Measurements from ENCODE around the gene OR10Z1. TPM values are rescaled to one million over a fixed set of nuclear protein-coding genes. Genes with fewer than 3 reads are reported as not detected.

Gene OR10Z1
- total RNA-seq, 2 donors from 2014 or later: not detected

DNA sequence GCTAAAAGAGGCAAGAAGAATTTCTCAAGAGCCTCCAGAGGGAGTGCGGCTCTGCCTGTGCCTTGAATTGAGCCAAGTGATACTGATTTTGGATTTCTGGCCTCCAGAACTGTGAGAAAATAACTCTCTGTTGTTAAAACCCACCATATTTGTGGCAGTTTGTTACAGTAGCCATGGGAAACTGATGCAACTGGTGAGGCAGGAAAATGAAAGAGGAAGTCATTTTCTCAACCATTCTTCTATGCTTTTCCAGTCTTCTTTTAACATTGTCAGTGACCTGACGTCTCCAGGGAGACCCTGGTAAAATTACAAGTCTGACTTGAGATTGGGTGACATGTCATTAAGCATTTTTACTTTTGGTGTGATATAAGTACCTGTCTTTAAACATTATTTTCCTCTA, 40.5 kb upstream of the OR10Z1 start:
- WGBS, 2 experiments (ENCODE audit: insufficient coverage in 1 of 2, insufficient read length in 1 of 2): 88 to 100% methylated on average over 1 to 2 of the region's 2 CpGs
- TF ChIP-seq, protein P1, sequence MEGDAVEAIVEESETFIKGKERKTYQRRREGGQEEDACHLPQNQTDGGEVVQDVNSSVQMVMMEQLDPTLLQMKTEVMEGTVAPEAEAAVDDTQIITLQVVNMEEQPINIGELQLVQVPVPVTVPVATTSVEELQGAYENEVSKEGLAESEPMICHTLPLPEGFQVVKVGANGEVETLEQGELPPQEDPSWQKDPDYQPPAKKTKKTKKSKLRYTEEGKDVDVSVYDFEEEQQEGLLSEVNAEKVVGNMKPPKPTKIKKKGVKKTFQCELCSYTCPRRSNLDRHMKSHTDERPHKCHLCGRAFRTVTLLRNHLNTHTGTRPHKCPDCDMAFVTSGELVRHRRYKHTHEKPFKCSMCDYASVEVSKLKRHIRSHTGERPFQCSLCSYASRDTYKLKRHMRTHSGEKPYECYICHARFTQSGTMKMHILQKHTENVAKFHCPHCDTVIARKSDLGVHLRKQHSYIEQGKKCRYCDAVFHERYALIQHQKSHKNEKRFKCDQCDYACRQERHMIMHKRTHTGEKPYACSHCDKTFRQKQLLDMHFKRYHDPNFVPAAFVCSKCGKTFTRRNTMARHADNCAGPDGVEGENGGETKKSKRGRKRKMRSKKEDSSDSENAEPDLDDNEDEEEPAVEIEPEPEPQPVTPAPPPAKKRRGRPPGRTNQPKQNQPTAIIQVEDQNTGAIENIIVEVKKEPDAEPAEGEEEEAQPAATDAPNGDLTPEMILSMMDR (conservative IDR thresholded peaks at IDR 0.05): no peak
- Histone ChIP-seq H3K4me1 (ENCODE audit: control insufficient read depth, insufficient read depth, low read length) (no peaks in the 10 kb centered on the region), H3K9ac (ENCODE audit: extremely low read depth, low read length, poor library complexity, severe bottlenecking) (no peak overlapping the region), H3K4me3 (ENCODE audit: low read length) (no peak overlapping the region), H3K36me3 (ENCODE audit: control insufficient read depth, insufficient read depth, low read length) (no peaks in the 10 kb centered on the region), H3K27me3 (ENCODE audit: control insufficient read depth, insufficient read depth, low read length, poor library complexity, severe bottlenecking) (no peaks in the 10 kb centered on the region), H3K27ac (ENCODE audit: low read depth, low read length) (no peak overlapping the region), H3K9me3 (ENCODE audit: control insufficient read depth, low read length) (no peaks in the 10 kb centered on the region)
- Mint-ChIP-seq H3K27me3 (ENCODE audit: insufficient read depth) (peaks cover 2% of the 10 kb centered on the region), H3K4me1 (no peaks in the 10 kb centered on the region), H3K4me3 (no peak overlapping the region), H3K9me3 (no peaks in the 10 kb centered on the region), H3K36me3 (ENCODE audit: low read depth) (no peaks in the 10 kb centered on the region), H3K27ac (no peak overlapping the region)
- no peak for DNase-seq

DNA sequence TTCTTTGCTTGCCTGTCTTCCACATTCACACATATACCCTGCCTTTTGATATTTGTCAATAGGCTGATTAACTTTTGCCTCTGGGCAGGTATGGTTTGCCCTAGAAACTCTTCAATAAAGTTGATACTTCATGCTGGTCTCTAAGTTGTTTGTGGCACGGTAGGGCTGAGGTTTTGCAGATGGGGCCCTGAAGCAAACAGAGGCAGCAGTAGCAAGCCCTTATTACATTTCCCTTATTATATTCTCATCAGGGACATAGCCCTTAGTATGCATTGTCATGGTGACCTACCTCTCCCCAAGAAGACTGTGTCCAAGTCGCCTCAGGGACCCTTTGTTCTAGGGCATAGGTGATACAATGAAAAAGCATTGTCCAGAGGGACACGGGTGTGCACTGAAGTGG, 34.6 kb upstream of the OR10Z1 start, which contains the start of gene OR6P1:
TSS of gene OR6P1 (minus strand) at position 101 of the 400 bp plus-strand sequence. CDS start 6,976 bp downstream, outside the sequence.
- H3K27ac Mint-ChIP-seq: no peak within 1 kb of the TSS
- H3K4me1 Mint-ChIP-seq: no peaks in the 10 kb centered on the region
- H3K9ac ChIP-seq (ENCODE audit: extremely low read depth, low read length, poor library complexity, severe bottlenecking): no peak within 1 kb of the TSS
- H3K4me1 ChIP-seq (ENCODE audit: control insufficient read depth, insufficient read depth, low read length): no peaks in the 10 kb centered on the region
- H3K27ac ChIP-seq (ENCODE audit: low read depth, low read length): no peak within 1 kb of the TSS
- no peaks in the 10 kb centered on the region for H3K9me3 Mint-ChIP-seq
- no peaks in the 10 kb centered on the region for H3K36me3 Mint-ChIP-seq (ENCODE audit: low read depth)
- H3K27me3 ChIP-seq (ENCODE audit: control insufficient read depth, insufficient read depth, low read length, poor library complexity, severe bottlenecking): no peaks in the 10 kb centered on the region
- no peaks in the 10 kb centered on the region for H3K27me3 Mint-ChIP-seq (ENCODE audit: insufficient read depth)
- no peak within 1 kb of the TSS for H3K4me3 ChIP-seq (ENCODE audit: low read length)
- no peaks in the 10 kb centered on the region for H3K9me3 ChIP-seq (ENCODE audit: control insufficient read depth, low read length)
- no peak for DNase-seq
- no peak within 1 kb of the TSS for H3K4me3 Mint-ChIP-seq
- WGBS, 2 experiments (ENCODE audit: insufficient coverage in 1 of 2, insufficient read length in 1 of 2): 88 to 90% methylated on average over 1 to 3 of the region's 3 CpGs
- TF ChIP-seq, protein P1 (conservative IDR thresholded peaks at IDR 0.05): no peak
- no peaks in the 10 kb centered on the region for H3K36me3 ChIP-seq (ENCODE audit: control insufficient read depth, insufficient read depth, low read length)

DNA sequence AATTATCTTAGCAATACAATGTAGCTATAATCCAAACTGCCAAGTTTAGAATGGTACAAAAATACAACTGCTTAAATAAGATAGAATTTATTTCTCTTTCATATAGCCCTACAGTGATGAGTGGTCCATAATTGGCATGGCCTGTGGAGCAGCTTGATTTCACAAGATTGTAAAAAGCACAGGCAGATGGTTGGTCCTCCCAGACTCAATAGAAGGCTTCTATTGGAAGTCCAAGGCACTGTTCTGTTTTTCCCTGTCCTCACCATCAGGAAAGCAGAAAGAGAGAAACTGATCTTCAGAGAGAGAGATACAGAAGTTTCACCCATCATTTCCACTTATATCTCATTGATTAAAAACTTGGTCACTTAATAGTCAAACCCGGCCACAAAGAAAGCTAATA, 32.8 kb upstream of the OR10Z1 start:
- H3K4me1 ChIP-seq (ENCODE audit: control insufficient read depth, insufficient read depth, low read length): no peaks in the 10 kb centered on the region
- DNase-seq: no peak
- TF ChIP-seq, protein P1 (conservative IDR thresholded peaks at IDR 0.05): no peak
- H3K36me3 ChIP-seq (ENCODE audit: control insufficient read depth, insufficient read depth, low read length): no peaks in the 10 kb centered on the region
- no peak overlapping the region for H3K27ac Mint-ChIP-seq
- H3K4me3 Mint-ChIP-seq: no peak overlapping the region
- no peaks in the 10 kb centered on the region for H3K36me3 Mint-ChIP-seq (ENCODE audit: low read depth)
- H3K9me3 ChIP-seq (ENCODE audit: control insufficient read depth, low read length): no peaks in the 10 kb centered on the region
- H3K4me1 Mint-ChIP-seq: no peaks in the 10 kb centered on the region
- no peak overlapping the region for H3K27ac ChIP-seq (ENCODE audit: low read depth, low read length)
- no peak overlapping the region for H3K9ac ChIP-seq (ENCODE audit: extremely low read depth, low read length, poor library complexity, severe bottlenecking)
- H3K4me3 ChIP-seq (ENCODE audit: low read length): no peak overlapping the region
- no peaks in the 10 kb centered on the region for H3K27me3 ChIP-seq (ENCODE audit: control insufficient read depth, insufficient read depth, low read length, poor library complexity, severe bottlenecking)
- no peaks in the 10 kb centered on the region for H3K9me3 Mint-ChIP-seq
- WGBS, 2 experiments (ENCODE audit: insufficient coverage in 1 of 2, insufficient read length in 1 of 2): 94% methylated on average over 1 of the region's 1 CpG; no CpG with 5 or more reads in 1 of the 2 experiments
- H3K27me3 Mint-ChIP-seq (ENCODE audit: insufficient read depth): no peaks in the 10 kb centered on the region

Data from endodermal cell (in vitro differentiated cells).